HepG2 (cell line): Measurements from ENCODE around the gene ACSL3. TPM values are rescaled to one million over a fixed set of nuclear protein-coding genes. Genes with fewer than 3 reads are reported as not detected.

Experiments
- EP300 ChIP-seq, 3 experiments: sonication (generic) in 1 of 3; formaldehyde crosslinking in 1 of 3; IDR thresholded peaks; 2 replicates each; pipeline versions ENCODE4 v1.5.1 to v1.6.1; 2011 to 2020; ENCODE audit warnings: low read depth in 2 of 3, low read length in 2 of 3, borderline replicate concordance in 1 of 3, improper control_type of control experiment in 1 of 3, mild to moderate bottlenecking in 1 of 3, missing genetic modification reagents in 1 of 3, moderate library complexity in 1 of 3
- ISX ChIP-seq: sonication (generic); formaldehyde crosslinking; conservative IDR thresholded peaks from 2 replicates; pipeline ENCODE4 v1.5.0; 2020; ENCODE audit warnings: missing genetic modification reagents
- POLR2G ChIP-seq: fragments of 200-400 bp; formaldehyde crosslinking; IDR thresholded peaks from 2 replicates; pipeline ENCODE4 v1.6.1; 2018; ENCODE audit warnings: mild to moderate bottlenecking, low read depth, low read length, moderate library complexity
- RBM22 ChIP-seq: fragments of 200-400 bp; formaldehyde crosslinking; optimal IDR thresholded peaks from 2 replicates; pipeline ENCODE3; 2017; ENCODE audit warnings: mild to moderate bottlenecking, low read length, moderate library complexity
- STAT6 ChIP-seq: sonication (generic); formaldehyde crosslinking; IDR thresholded peaks from 2 replicates; pipeline ENCODE4 v1.4.0; 2020; ENCODE audit warnings: missing genetic modification reagents, mild to moderate bottlenecking, borderline replicate concordance
- ZBTB4 ChIP-seq: sonication (generic); formaldehyde crosslinking; IDR thresholded peaks from 2 replicates; pipeline ENCODE4 v1.4.0; 2020; ENCODE audit warnings: missing genetic modification reagents, mild to moderate bottlenecking, borderline replicate concordance
- polyA plus RNA-seq, 8 experiments: library from polyadenylated mRNA; depleted of rRNA in 3 of 8; stranded (reverse) in 7 of 8; unstranded in 1 of 8; fragments of >200 nt; fragmentation: Illumina TruSeq in 4 of 8; extraction: Trizol in 4 of 8; gene quantifications; 2 replicates each; pipeline versions ENCODE4 v1.2.1 to v1.2.3, GENCODE V29; 2011 to 2016; ENCODE audit warnings: low read depth in 4 of 8, missing spikeins in 1 of 8, mixed read lengths in 1 of 8; ENCODE audit not compliant: insufficient read depth in 1 of 8
- total RNA-seq, 5 experiments: library from RNA; depleted of rRNA; stranded (reverse); fragments of >200 nt; fragmentation: Illumina TruSeq; extraction: Trizol; gene quantifications; 2 replicates each; pipeline ENCODE4 v1.2.3, GENCODE V29; 2016; ENCODE audit warnings: low read depth in 1 of 5

ACSL3 gene
- total and polyA plus RNA-seq, 2 of the 13 experiments (the other 11 are each of a cell fraction or from before 2014, with no cell fraction given), result 305 to 365 TPM

DNA sequence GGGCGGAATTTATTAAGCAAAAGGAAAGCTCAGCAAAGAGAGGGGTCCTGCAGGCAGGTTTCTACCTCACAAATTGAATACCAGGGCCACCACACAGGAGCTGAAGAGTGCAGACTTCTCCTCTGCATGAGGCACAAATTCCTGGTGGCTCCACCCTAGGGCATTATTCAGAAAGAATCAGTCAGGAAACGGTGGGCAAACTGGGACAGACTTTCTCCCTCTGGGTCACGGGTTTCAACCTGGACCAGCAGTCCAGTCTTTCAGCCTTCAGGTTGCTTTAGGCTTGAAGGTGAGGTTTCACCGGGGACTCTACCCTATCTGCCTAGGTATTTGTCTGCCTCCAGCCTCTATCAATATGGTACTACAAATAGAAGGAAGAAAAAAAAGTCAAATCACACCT lies 41.8 kb downstream of the ACSL3 start (continued):
- TF ChIP-seq RBM22 (peak; percentile 93), ISX (CRISPR knock-in tag) (no peak), EP300 (IDR thresholded peaks at IDR 0.05; ENCODE audit: low read depth in 2 of 2, low read length in 2 of 2) (no peak), EP300 (CRISPR knock-in tag; IDR thresholded peaks at IDR 0.05; ENCODE audit: borderline replicate concordance) (no peak), STAT6 (CRISPR knock-in tag) (no peak), ZBTB4 (CRISPR knock-in tag) (no peak), POLR2G (peak; percentile 39; the same call in 1 of the 2 replicates)
